Upper lobe of left lung (tissue), 6 donors: ENCODE data around the gene METTL17. TPM values are rescaled to one million over a fixed set of nuclear protein-coding genes. Genes with fewer than 3 reads are reported as not detected.
"Not testable (repeated sequence)": the region's sequence is repeated elsewhere in the genome, so short reads cannot be mapped to it uniquely, and the experiment has no call there.

Experiments used
- ATAC-seq, 2 donors: fragments of 200-7000 bp; cut with Tn5 transposase; one replicate each; pipeline ENCODE4 v1.9.1; 2022; ENCODE audit warnings: mild to moderate bottlenecking in 2 of 2, moderate library complexity in 2 of 2; ENCODE audit not compliant: low FRiP score in 2 of 2
- DNase-seq, 2 donors: peaks; one replicate each; pipeline ENCODE4 v3.0.0-alpha.2; 2019 to 2020
- H3K27ac ChIP-seq, 4 donors: fragments of 200-600 bp; sonication (generic); one replicate each; pipeline ENCODE4 v1.5.1; 2016 to 2019
- H3K27me3 ChIP-seq, 4 donors: fragments of 200-600 bp; sonication (generic); one replicate each; pipeline ENCODE4 v1.5.1; 2017 to 2019
- H3K36me3 ChIP-seq, 4 donors: fragments of 200-600 bp; sonication (generic); one replicate each; pipeline ENCODE4 v1.5.1; 2016 to 2019
- H3K4me1 ChIP-seq, 4 donors: fragments of 200-600 bp; sonication (generic); one replicate each; pipeline ENCODE4 v1.5.1; 2018 to 2019
- H3K4me3 ChIP-seq, 4 donors: fragments of 200-600 bp; sonication (generic); one replicate each; pipeline ENCODE4 v1.5.1; 2017 to 2019; ENCODE audit warnings: mild to moderate bottlenecking in 2 of 4, moderate library complexity in 1 of 4
- H3K9me3 ChIP-seq, 4 donors: fragments of 200-600 bp; sonication (generic); one replicate each; pipeline ENCODE4 v1.5.1; 2018 to 2019
- EP300 ChIP-seq, 4 donors: sonication (generic); formaldehyde crosslinking; IDR thresholded peaks; one replicate each; pipeline ENCODE4 v1.5.1; 2017; ENCODE audit warnings: antibody characterized with exemption in 4 of 4, control low read depth in 2 of 4
- POLR2A ChIP-seq, 4 donors: fragments of 450-650 bp; IDR thresholded peaks; one replicate each; pipeline ENCODE4 v1.5.1; 2016 to 2017; ENCODE audit warnings: antibody characterized with exemption in 4 of 4, mild to moderate bottlenecking in 2 of 4
- POLR2AphosphoS5 ChIP-seq, 2 donors: sonication (generic); formaldehyde crosslinking; IDR thresholded peaks; one replicate each; pipeline ENCODE4 v1.5.1; 2017; ENCODE audit warnings: antibody characterized with exemption in 2 of 2
- WGBS, 2 donors: methylation state at CpG; one replicate each; pipeline ENCODE4 v1.1.5; 2017 to 2018; 5-methylcytosine and 5-hydroxymethylcytosine counted together
- total RNA-seq, 6 donors: library from RNA; depleted of rRNA in 4 of 6; stranded (reverse); fragments of >200 nt in 4 of 6; gene quantifications; one replicate each; pipeline versions ENCODE4 v1.1.0 to v1.2.1, GENCODE V29; 2016 to 2021
- TF ChIP-seq, protein P1 (sequence below), 6 experiments: fragments of 450-650 bp in 4 of 6; fragments of 200-600 bp in 2 of 6; sonication (generic) in 2 of 6; IDR thresholded peaks; one replicate each; pipeline ENCODE4 v1.5.1; 2016 to 2019; ENCODE audit warnings: antibody characterized with exemption in 6 of 6
- donor health status: DM: no; HTN: no; CAD: no; lungs with moderate emphysema.
- donor health status: DM: no; HTN: yes; CAD: no; lungs with severe emphysema.

METTL17 gene
- total RNA-seq, 6 donors from 2014 or later: 39.2 to 202 (median 59.4) TPM

GRCh38 chr14:21037156-21037555, 47.4 kb downstream of the METTL17 start:
- H3K4me1 ChIP-seq: peaks cover 15 to 20% (median 17%) of the 10 kb centered on the region in 4 donors
- H3K9me3 ChIP-seq: no peaks in the 10 kb centered on the region
- H3K27ac ChIP-seq: peak overlapping the region in 1 of 4 donors; percentile 80
- ATAC-seq (no peak), DNase-seq (no peak)
- H3K27me3 ChIP-seq: no peaks in the 10 kb centered on the region
- TF ChIP-seq EP300 (IDR thresholded peaks at IDR 0.05): no peak
- no peak for TF ChIP-seq POLR2A (IDR thresholded peaks at IDR 0.05)
- TF ChIP-seq, protein P1, sequence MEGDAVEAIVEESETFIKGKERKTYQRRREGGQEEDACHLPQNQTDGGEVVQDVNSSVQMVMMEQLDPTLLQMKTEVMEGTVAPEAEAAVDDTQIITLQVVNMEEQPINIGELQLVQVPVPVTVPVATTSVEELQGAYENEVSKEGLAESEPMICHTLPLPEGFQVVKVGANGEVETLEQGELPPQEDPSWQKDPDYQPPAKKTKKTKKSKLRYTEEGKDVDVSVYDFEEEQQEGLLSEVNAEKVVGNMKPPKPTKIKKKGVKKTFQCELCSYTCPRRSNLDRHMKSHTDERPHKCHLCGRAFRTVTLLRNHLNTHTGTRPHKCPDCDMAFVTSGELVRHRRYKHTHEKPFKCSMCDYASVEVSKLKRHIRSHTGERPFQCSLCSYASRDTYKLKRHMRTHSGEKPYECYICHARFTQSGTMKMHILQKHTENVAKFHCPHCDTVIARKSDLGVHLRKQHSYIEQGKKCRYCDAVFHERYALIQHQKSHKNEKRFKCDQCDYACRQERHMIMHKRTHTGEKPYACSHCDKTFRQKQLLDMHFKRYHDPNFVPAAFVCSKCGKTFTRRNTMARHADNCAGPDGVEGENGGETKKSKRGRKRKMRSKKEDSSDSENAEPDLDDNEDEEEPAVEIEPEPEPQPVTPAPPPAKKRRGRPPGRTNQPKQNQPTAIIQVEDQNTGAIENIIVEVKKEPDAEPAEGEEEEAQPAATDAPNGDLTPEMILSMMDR (IDR thresholded peaks at IDR 0.05): no peak
- TF ChIP-seq POLR2AphosphoS5 (IDR thresholded peaks at IDR 0.05): no peak
- 68 to 84% methylated on average over 3 of the region's 3 CpGs for WGBS, 2 donors
- H3K36me3 ChIP-seq: no peaks in the 10 kb centered on the region
- H3K4me3 ChIP-seq: no peak overlapping the region

DNA sequence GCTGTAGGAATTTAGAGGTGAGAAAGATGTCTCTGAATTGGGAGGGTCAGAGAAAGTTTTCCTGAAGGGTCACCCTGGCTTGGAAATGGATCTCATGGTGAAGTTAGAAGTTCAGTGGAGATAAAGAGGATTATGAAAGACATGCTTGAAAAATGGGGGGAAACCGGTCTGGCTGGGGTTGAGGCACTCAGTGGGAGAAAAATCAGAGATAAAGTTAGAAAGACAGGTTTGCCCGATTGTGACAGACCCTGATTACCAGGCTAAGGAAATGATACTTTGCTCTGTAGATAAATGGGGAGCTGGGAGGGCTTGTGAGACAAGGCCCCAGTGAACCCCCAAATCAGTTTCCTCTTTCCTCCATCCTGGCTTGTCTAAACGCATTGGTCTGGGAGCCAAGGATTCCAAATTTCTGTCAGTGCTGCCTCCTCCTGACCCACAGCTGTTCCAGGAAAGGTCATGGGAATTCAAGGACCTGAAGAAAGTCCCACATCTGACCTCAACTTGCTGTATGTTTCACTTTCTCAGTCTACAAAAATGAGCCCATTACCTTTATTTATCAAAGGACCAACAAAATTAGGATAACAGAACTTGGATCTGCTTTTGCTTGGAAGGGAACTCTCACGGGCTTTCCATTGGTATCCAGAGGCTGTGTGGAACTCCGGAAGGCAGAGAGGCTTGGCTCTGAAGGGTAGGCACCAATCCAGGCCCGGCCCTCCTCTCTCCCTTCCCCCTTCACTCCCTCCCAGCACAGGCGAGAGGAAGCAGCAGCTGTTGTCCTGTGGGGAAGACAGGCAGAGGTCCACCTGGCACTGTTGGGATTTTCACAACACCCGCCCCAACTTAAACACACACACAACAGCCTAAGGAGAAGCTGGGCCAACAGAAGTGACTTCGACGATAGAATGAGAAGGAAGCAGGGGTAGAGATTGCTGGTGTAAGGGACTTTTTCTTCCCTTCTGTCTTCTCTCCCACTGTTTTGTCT, 49.0 kb downstream of the METTL17 start:
- H3K4me3 ChIP-seq: no peak overlapping the region
- TF ChIP-seq, protein P1 (IDR thresholded peaks at IDR 0.05): no peak
- TF ChIP-seq EP300 (IDR thresholded peaks at IDR 0.05): peak in 1 of 4 donors; percentile 52
- no peak for TF ChIP-seq POLR2A (IDR thresholded peaks at IDR 0.05)
- peak in 1 of 2 donors; percentile 65 for TF ChIP-seq POLR2AphosphoS5 (IDR thresholded peaks at IDR 0.05)
- ATAC-seq (peak; percentile 79 to 86), DNase-seq (peak in 1 of 2 donors; percentile 59)
- H3K4me1 ChIP-seq: peaks cover 26 to 31% (median 28%) of the 10 kb centered on the region in 4 donors
- no peaks in the 10 kb centered on the region for H3K9me3 ChIP-seq
- WGBS, 2 donors: 32 to 44% methylated on average over 10 of the region's 10 CpGs
- H3K36me3 ChIP-seq: no peaks in the 10 kb centered on the region
- H3K27me3 ChIP-seq: no peaks in the 10 kb centered on the region
- peak overlapping the region; percentile 25 to 80 (median 66) for H3K27ac ChIP-seq

- TF ChIP-seq, protein P1 (IDR thresholded peaks at IDR 0.05): peak in 5 of 6 experiments; percentile 37 to 63 (median 52)
- TF ChIP-seq POLR2A (IDR thresholded peaks at IDR 0.05): no peak
- TF ChIP-seq POLR2AphosphoS5 (IDR thresholded peaks at IDR 0.05): no peak
- H3K4me3 ChIP-seq: no peak overlapping the region
- no peaks in the 10 kb centered on the region for H3K36me3 ChIP-seq
- H3K27me3 ChIP-seq: no peaks in the 10 kb centered on the region
- DNase-seq: peak in 1 of 2 donors; percentile 36
- peak overlapping the region; percentile 25 to 80 (median 66) for H3K27ac ChIP-seq
- 43% methylated on average over 8 of the region's 8 CpGs for WGBS, 2 donors
- peaks cover 32 to 41% (median 34%) of the 10 kb centered on the region in 4 donors for H3K4me1 ChIP-seq
- ATAC-seq: peak in 1 of 2 donors; percentile 79
- H3K9me3 ChIP-seq: no peaks in the 10 kb centered on the region
These were observed 50.0 kb downstream of the METTL17 start for GRCh38 chr14:21039585-21040369.

GRCh38 chr14:21040370-21040925, 50.7 kb downstream of the METTL17 start:
- ATAC-seq (no peak), DNase-seq (no peak)
- Histone ChIP-seq H3K9me3 (no peaks in the 10 kb centered on the region), H3K27me3 (no peaks in the 10 kb centered on the region), H3K27ac (no peak overlapping the region), H3K4me3 (no peak overlapping the region), H3K36me3 (no peaks in the 10 kb centered on the region), H3K4me1 (peaks cover 32 to 41% (median 34%) of the 10 kb centered on the region in 4 donors)
- WGBS, 2 donors: 75 to 77% methylated on average over 8 of the region's 8 CpGs
- TF ChIP-seq, protein P1 (IDR thresholded peaks at IDR 0.05): peak in 1 of 6 experiments; percentile 10
- no peak for TF ChIP-seq EP300 (IDR thresholded peaks at IDR 0.05)

- peak overlapping the region in 1 of 4 donors; percentile 11 for H3K27ac ChIP-seq
- ATAC-seq, H3K4me3 ChIP-seq, H3K9me3 ChIP-seq, H3K27me3 ChIP-seq, DNase-seq, H3K36me3 ChIP-seq: not testable (repeated sequence)
- peaks cover 32 to 41% (median 34%) of the 10 kb centered on the region in 4 donors for H3K4me1 ChIP-seq
- WGBS, 2 donors: 78 to 84% methylated on average over 3 of the region's 3 CpGs
These were observed 51.2 kb downstream of the METTL17 start for GRCh38 chr14:21040941-21041340.
